Measurements from ENCODE around the gene HIF1A. TPM values are rescaled to one million over a fixed set of nuclear protein-coding genes. Genes with fewer than 3 reads are reported as not detected.

Gene HIF1A
- total and polyA plus RNA-seq, 10 of the 15 experiments (the other 5 are each of a cell fraction or from before 2014, with no cell fraction given), result 18.3 to 97.0 (median 75.3) TPM

GRCh38 chr14:61752626-61753025 lies 57.3 kb downstream of the HIF1A start:
- Histone ChIP-seq H3K4me3 (peak overlapping the region; percentile 53; the same call in 1 of the 2 replicates), H3K79me2 (ENCODE audit: control insufficient read depth, insufficient read depth, low read length) (peaks cover 37% of the 10 kb centered on the region), H3K9me3 (replicated peaks; ENCODE audit: control insufficient read depth, insufficient read depth, low read length) (no peaks in the 10 kb centered on the region), H3K9ac (ENCODE audit: control insufficient read depth, insufficient read depth, low read length) (no peak overlapping the region), H3K4me1 (ENCODE audit: control insufficient read depth, insufficient read depth, low read length) (peaks cover 15% of the 10 kb centered on the region), H3K36me3 (ENCODE audit: control insufficient read depth in 2 of 2, insufficient read depth in 2 of 2, low read length in 1 of 2) (peaks cover 0 to 4% of the 10 kb centered on the region in 2 experiments; a peak in 1 of 4 replicates), H4K20me1 (ENCODE audit: control insufficient read depth, insufficient read depth) (no peaks in the 10 kb centered on the region), H3K27me3 (replicated peaks in 1 of 2; ENCODE audit: control insufficient read depth in 2 of 2, insufficient read depth in 2 of 2, low read length in 1 of 2) (no peaks in the 10 kb centered on the region), H2AFZ (ENCODE audit: control insufficient read depth, low read depth, low read length) (no peak overlapping the region), H3K27ac (ENCODE audit: control insufficient read depth, insufficient read depth) (no peak overlapping the region), H3K4me2 (ENCODE audit: control insufficient read depth, insufficient read depth) (peak overlapping the region; percentile 61)
- POLR2A ChIA-PET, result interaction anchor here (0.6 to 10.5 kb wide), 4 partner anchors 11 to 349 kb away, joined by 3 to 130 read pairs (median 4); partner anchors contain the start of gene SNAPC1
- RAD21 ChIA-PET (ENCODE audit: unreplicated experiment), result interaction anchor here (0.6 to 10.8 kb wide), 12 partner anchors 8 to 368 kb away, joined by 3 to 102 read pairs (median 4); partner anchors contain the start of gene SNAPC1
- WGBS (ENCODE audit: insufficient coverage, insufficient replicate concordance, low lambda C conversion rate, missing lambda C conversion rate), result 25% methylated on average over 4 of the region's 4 CpGs
- CTCF ChIA-PET, result interaction anchor here (0.6 to 4.9 kb wide), 8 partner anchors 10 to 292 kb away, joined by 3 to 37 read pairs (median 6); partner anchors contain the start of gene SNAPC1
- SMC1A ChIA-PET (ENCODE audit: uncharacterized antibody, unreplicated experiment), result interaction anchor here (0.6 to 10.0 kb wide), 9 partner anchors 10 to 455 kb away, joined by 3 to 122 read pairs (median 5); partner anchors contain the start of gene SNAPC1
- in situ Hi-C loops (cut with MboI), result no loop called here
- ATAC-seq (peak; percentile 47), DNase-seq (ENCODE audit: low read depth, low spot score) (peak; percentile 60), FAIRE-seq (no peak)
- intact Hi-C loops (cut with micrococcal nuclease; ENCODE audit: unreplicated experiment), result loop anchor here (2.0 kb wide), 1 partner anchor 84 kb away; no protein-coding TSS in a partner anchor
- no TSS peak for BruUV-seq (replicated peaks)
- TF ChIP-seq, protein P1, sequence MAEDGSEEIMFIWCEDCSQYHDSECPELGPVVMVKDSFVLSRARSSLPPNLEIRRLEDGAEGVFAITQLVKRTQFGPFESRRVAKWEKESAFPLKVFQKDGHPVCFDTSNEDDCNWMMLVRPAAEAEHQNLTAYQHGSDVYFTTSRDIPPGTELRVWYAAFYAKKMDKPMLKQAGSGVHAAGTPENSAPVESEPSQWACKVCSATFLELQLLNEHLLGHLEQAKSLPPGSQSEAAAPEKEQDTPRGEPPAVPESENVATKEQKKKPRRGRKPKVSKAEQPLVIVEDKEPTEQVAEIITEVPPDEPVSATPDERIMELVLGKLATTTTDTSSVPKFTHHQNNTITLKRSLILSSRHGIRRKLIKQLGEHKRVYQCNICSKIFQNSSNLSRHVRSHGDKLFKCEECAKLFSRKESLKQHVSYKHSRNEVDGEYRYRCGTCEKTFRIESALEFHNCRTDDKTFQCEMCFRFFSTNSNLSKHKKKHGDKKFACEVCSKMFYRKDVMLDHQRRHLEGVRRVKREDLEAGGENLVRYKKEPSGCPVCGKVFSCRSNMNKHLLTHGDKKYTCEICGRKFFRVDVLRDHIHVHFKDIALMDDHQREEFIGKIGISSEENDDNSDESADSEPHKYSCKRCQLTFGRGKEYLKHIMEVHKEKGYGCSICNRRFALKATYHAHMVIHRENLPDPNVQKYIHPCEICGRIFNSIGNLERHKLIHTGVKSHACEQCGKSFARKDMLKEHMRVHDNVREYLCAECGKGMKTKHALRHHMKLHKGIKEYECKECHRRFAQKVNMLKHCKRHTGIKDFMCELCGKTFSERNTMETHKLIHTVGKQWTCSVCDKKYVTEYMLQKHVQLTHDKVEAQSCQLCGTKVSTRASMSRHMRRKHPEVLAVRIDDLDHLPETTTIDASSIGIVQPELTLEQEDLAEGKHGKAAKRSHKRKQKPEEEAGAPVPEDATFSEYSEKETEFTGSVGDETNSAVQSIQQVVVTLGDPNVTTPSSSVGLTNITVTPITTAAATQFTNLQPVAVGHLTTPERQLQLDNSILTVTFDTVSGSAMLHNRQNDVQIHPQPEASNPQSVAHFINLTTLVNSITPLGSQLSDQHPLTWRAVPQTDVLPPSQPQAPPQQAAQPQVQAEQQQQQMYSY (CRISPR knock-in tag; IDR thresholded peaks at IDR 0.05), result no peak
- TF ChIP-seq TAF1 (IDR thresholded peaks at IDR 0.05; ENCODE audit: borderline replicate concordance, low read depth, low read length) (no peak), RFX5 (IDR thresholded peaks at IDR 0.05; ENCODE audit: low read depth, low read length) (no peak), EP300 (IDR thresholded peaks at IDR 0.05; ENCODE audit: borderline replicate concordance in 1 of 2, control insufficient read depth in 1 of 2, low read depth in 2 of 2, low read length in 2 of 2) (peak; percentile 40 to 65; a peak in 2 of 4 replicates), CHD1 (IDR thresholded peaks at IDR 0.05; ENCODE audit: low read depth, low read length) (no peak), CTCF (IDR thresholded peaks at IDR 0.05 in 2 of 3, conservative IDR thresholded peaks at IDR 0.05 in 1 of 3; ENCODE audit: control insufficient read depth in 2 of 3, extremely low read depth in 1 of 3, insufficient read depth in 1 of 3, low read depth in 3 of 3, low read length in 3 of 3) (no peak), IKZF1 (conservative IDR thresholded peaks at IDR 0.05) (peak; percentile 99), HDAC6 (IDR thresholded peaks at IDR 0.05; ENCODE audit: unreplicated experiment) (no peak), GABPA (IDR thresholded peaks at IDR 0.05; ENCODE audit: low read depth) (no peak), ZNF24 (IDR thresholded peaks at IDR 0.05) (peak; percentile 52; the same call in 1 of the 2 replicates), ZNF384 (IDR thresholded peaks at IDR 0.05; ENCODE audit: borderline replicate concordance, low read depth, low read length) (no peak), POU2F2 (IDR thresholded peaks at IDR 0.05; ENCODE audit: borderline replicate concordance, low read depth, low read length) (peak; percentile 49; the same call in 1 of the 3 replicates), SMC3 (IDR thresholded peaks at IDR 0.05; ENCODE audit: borderline replicate concordance, low read length) (no peak), ESRRA (IDR thresholded peaks at IDR 0.05; ENCODE audit: low read length) (no peak), GATAD2B (conservative IDR thresholded peaks at IDR 0.05; ENCODE audit: low read depth) (peak; percentile 92), YBX1 (IDR thresholded peaks at IDR 0.05) (no peak), ZZZ3 (IDR thresholded peaks at IDR 0.05; ENCODE audit: control insufficient read depth, insufficient read length, low read depth) (no peak), POLR2A (IDR thresholded peaks at IDR 0.05; ENCODE audit: low read depth, low read length) (no peak), RUNX3 (IDR thresholded peaks at IDR 0.05; ENCODE audit: low read length) (no peak; the same call in 1 of the 2 replicates), IKZF2 (IDR thresholded peaks at IDR 0.05) (peak; percentile 100), BRCA1 (IDR thresholded peaks at IDR 0.05; ENCODE audit: low read depth, low read length) (no peak)

All from GM12878 (cell line).